SJCRH30 (cell line): ENCODE data around the gene LHB. TPM values are rescaled to one million over a fixed set of nuclear protein-coding genes. Genes with fewer than 3 reads are reported as not detected.

Experiments
- DNase-seq, 2 experiments: peaks; one replicate each; pipeline ENCODE4 v3.0.0-alpha.2; 2015 to 2020
- H3K27ac ChIP-seq: fragments of 250-450 bp; sonication (Bioruptor Pico); 2 replicates; pipeline ENCODE4 v1.5.1; 2020; ENCODE audit warnings: mild to moderate bottlenecking, moderate library complexity
- H3K27me3 ChIP-seq: fragments of 250-450 bp; sonication (Bioruptor Pico); 2 replicates; pipeline ENCODE4 v1.5.1; 2020; ENCODE audit warnings: mild to moderate bottlenecking, moderate library complexity
- H3K36me3 ChIP-seq: fragments of 250-450 bp; sonication (Bioruptor Pico); 2 replicates; pipeline ENCODE4 v1.5.1; 2020; ENCODE audit warnings: mild to moderate bottlenecking, moderate library complexity
- H3K4me1 ChIP-seq: fragments of 250-450 bp; sonication (Bioruptor Pico); 2 replicates; pipeline ENCODE4 v1.5.1; 2020; ENCODE audit warnings: mild to moderate bottlenecking, moderate library complexity
- H3K4me3 ChIP-seq: fragments of 250-450 bp; sonication (Bioruptor Pico); 2 replicates; pipeline ENCODE4 v1.5.1; 2020; ENCODE audit warnings: mild to moderate bottlenecking, moderate library complexity
- H3K9me3 ChIP-seq: fragments of 250-450 bp; sonication (Bioruptor Pico); replicated peaks from 2 replicates; pipeline ENCODE4 v1.5.1; 2020; ENCODE audit warnings: mild to moderate bottlenecking, moderate library complexity
- total RNA-seq: library from RNA; depleted of rRNA; stranded (reverse); fragments of >200 nt; shearing (Covaris generic); gene quantifications from 2 replicates; pipeline ENCODE4 v1.2.3, GENCODE V29; 2014

The LHB gene
- total RNA-seq, 1 experiment from 2014 or later: not detected

DNA sequence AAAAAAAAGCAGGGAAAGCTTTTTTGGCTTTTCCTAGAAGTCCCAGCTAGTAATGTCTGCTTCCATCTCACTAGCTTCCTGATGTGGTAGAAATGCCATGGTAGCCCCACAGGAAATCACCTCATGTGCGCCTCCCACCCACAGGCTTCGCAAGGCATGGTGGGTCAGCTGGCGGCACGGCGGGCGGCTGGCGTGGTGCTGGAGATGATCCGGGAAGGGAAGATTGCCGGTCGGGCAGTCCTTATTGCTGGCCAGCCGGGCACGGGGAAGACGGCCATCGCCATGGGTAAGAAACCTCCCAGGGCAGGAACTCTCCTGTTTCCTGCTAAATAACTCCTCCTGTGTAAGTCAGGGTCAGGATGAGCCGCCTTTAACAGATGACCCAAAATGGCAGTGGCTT lies 12.8 kb downstream of the LHB start:
- Histone ChIP-seq H3K4me1 (no peaks in the 10 kb centered on the region), H3K36me3 (peaks cover 24% of the 10 kb centered on the region), H3K27ac (no peak overlapping the region), H3K4me3 (no peak overlapping the region), H3K9me3 (no peaks in the 10 kb centered on the region), H3K27me3 (no peaks in the 10 kb centered on the region)
- no peak for DNase-seq

DNA sequence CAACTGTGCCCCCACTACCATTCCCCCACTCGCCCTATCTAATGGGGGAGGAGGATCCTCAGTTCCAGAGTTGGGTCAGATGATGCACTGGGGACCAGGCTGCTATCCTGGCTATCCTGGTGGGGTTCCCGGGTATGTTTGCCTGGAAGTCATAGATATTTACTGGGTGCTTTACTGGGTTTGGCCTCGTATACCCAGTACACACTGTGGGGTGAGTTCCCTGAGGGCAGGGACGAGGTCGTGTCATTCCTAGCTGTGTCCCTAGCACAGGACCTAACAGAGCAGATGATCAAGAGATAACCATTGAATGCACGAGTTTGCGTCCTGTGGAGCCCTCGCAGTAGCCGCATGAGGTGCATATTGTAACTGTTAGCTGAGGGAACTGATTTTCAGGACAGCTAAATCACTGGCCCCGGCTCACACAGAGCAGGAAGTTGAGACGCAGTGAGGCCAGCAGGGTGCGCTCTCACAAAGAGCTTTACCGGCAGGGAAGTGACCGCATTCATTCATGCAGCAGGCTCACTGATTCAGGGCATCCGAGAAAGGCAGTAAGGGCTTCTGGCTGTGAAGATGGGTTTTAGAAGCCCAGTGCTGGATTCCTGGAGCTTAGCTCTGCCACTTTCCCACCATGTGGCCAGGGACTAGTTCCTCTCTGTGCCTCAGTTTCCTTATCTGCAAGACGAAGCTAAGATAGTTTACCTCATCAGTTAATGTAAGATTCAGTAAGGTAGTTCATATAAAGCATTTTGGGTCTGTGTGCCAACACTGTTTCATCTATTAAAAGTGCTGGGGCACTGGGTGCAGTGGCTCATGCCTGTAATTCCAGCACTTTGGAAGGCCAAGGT lies 17.2 kb downstream of the LHB start:
- Histone ChIP-seq H3K4me1 (no peaks in the 10 kb centered on the region), H3K27me3 (no peaks in the 10 kb centered on the region), H3K4me3 (no peak overlapping the region), H3K36me3 (peaks cover 12% of the 10 kb centered on the region; the same call in 1 of the 2 replicates), H3K27ac (no peak overlapping the region), H3K9me3 (no peaks in the 10 kb centered on the region)
- peak; percentile 48 to 59 for DNase-seq

DNA sequence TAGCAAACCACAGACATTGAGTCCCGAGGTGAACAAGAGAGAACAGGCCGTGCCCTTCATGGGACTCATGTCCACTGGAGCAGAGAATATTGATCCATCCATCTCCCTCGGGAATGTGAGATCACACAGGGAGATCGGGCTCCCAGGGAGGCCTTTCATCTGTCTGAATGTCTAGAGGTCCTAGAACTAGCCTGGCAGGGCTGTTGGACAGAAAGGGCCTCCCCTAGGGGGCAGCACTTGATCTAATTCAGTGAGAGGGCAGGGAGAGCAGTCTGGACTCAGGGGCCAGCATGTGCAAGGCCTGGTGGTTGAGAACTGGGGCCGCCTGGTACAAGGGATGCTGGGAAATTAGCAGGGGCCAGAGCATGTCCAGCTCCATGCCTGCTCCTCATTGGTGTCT lies 18.9 kb downstream of the LHB start:
- no peaks in the 10 kb centered on the region for H3K9me3 ChIP-seq
- peak; percentile 81 to 84 for DNase-seq
- peaks cover 7% of the 10 kb centered on the region; the same call in 1 of the 2 replicates for H3K36me3 ChIP-seq
- H3K27ac ChIP-seq: no peak overlapping the region
- no peaks in the 10 kb centered on the region for H3K4me1 ChIP-seq
- H3K4me3 ChIP-seq: no peak overlapping the region
- no peaks in the 10 kb centered on the region for H3K27me3 ChIP-seq

DNA sequence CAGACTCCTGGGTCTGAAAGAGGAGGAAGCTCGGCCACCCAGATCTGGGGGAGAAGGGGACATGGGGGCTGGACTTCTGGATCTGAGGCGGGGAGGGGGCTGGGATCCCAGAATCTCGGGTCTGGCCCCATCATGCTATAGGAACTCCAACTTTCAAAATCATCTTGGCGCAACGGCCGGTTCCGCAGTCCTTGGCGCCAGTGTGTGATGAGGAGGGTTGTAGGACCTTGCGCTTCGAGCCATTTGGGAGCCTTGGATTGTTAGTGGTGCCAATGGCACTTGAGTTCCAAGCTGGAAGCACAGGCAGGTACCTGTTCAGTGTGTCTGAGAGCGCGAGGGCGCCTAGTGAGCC lies 22.9 kb downstream of the LHB start:
- Histone ChIP-seq H3K4me3 (peak overlapping the region; percentile 63), H3K4me1 (peaks cover 12% of the 10 kb centered on the region), H3K9me3 (no peaks in the 10 kb centered on the region), H3K36me3 (no peaks in the 10 kb centered on the region; the same call in 1 of the 2 replicates), H3K27ac (peak overlapping the region; percentile 51), H3K27me3 (no peaks in the 10 kb centered on the region)
- no peak for DNase-seq

DNA sequence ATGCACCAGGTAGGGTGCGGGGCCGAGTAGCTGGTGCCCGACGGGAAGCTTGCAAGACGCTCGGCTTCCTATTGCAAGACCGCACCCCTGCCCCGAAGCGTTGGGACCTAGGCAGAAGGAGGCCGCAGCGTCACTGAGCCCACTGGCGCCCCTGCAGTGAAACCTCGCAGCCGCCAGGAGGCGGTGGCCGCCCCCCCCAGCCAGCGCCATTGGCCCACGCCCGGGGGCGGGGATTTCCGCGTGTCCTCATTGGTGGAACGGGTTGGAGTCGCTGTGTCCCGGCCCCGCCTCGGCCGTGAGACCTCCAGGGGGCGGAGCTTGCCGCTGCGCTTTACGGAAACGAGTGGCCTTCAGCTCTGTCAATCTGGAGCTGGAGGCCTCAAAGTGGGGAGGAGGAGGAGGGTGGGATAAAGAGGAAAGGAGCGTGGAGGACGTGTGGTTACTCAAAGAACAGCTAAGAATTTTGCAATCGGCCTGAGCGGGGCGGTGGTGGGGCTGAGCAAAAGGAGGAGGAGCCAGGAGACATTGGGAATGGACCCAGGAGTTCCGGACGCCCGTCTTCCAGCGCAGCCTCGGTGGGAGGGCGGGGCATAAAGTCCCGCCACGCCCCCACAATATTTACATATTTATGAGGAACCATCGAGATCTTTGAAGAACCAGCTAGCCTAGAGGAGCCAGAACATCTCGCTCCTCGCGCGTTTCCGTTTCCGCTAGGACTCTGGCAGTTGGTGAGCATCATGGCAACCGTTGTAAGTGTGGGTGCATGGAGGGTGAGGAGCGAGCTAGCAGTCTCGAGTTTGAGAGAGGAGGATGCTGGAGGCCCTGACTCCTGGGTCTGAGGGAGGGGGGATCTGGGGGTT lies 23.5 kb downstream of the LHB start, which contains the start of the genes GYS1 and RUVBL2:
Gene GYS1 (minus strand): TSS at position 135 of the 860 bp plus-strand sequence. CDS start 197 bp downstream, outside the sequence.
Gene RUVBL2 (plus strand): TSS at position 713 of the 860 bp plus-strand sequence. CDS start 25 bp downstream, at position 738.
- Histone ChIP-seq H3K27ac (peak within 1 kb of the TSS; percentile 54), H3K27me3 (no peaks in the 10 kb centered on the region), H3K36me3 (peaks cover 5% of the 10 kb centered on the region; the same call in 1 of the 2 replicates), H3K4me3 (peak within 1 kb of the TSS; percentile 63), H3K9me3 (no peaks in the 10 kb centered on the region), H3K4me1 (peaks cover 12% of the 10 kb centered on the region)
- peak; percentile 99 for DNase-seq

DNA sequence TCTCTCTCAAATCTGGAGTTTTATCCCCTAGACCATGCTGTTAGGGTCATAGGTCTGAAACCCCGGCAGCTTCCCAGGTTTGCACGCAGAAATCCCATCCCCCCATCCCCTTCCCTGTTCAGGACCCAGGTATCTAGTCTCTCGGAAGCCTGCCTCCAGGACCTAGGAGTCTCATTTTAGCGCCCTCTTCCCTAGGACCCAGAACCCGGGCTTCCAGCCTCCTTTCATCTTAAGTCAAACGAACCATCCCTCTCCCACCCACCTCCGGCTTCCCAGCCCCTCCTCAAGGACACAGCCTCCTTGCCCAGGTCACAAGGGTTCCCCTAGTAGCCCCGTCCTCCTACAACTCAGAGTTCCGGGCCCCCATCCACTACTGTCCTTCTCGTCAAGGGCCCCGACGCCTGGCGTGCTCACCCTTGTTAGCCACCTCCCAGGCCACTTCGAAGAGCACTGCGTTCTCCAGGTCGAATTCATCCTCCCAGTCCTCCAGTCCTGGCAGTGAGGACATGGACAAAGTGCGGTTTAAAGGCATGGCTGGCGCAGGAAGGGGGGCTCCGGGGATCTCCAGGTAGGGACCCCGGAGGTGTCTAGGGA lies 24.2 kb downstream of the LHB start:
- Histone ChIP-seq H3K9me3 (no peaks in the 10 kb centered on the region), H3K4me1 (peaks cover 12% of the 10 kb centered on the region), H3K36me3 (peaks cover 10% of the 10 kb centered on the region), H3K27ac (peak overlapping the region; percentile 54), H3K27me3 (no peaks in the 10 kb centered on the region), H3K4me3 (peak overlapping the region; percentile 63)
- DNase-seq: no peak

DNA sequence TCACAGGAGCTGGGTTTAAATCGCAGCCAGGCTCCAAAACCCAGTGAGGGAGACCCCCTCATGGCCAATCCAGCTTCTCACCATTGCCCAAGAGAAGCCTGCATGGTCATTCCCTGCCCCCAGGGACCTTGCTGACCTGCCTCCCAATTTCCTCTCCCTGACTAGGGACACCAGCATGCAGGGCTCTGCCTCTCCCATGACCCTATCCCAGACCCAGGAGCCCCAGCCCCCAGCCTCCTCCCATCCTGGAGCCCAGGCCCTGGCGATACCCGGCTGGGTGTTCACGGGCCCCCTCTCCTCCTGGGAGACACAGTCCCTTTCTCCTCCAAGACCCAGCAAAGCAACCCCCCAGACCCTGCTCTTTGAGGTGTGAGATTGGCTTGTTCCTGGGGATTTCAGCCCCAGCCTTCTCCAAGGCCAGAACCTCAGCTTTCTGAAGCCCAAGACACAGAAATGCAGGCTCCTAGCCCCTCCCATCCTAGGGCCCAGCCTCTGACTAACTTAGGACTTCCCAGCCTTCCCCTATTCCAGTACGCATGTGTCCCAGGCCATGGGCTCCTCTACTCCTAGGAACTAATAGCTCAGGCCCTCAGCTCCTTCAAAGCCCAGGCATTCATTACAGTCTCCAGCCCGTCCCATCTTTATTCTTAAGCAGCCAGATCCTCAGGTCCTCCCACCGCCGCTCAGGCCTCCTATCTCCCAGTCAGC lies 24.9 kb downstream of the LHB start:
- H3K27me3 ChIP-seq: no peaks in the 10 kb centered on the region
- H3K36me3 ChIP-seq: peaks cover 13% of the 10 kb centered on the region
- H3K4me3 ChIP-seq: peak overlapping the region; percentile 63
- H3K4me1 ChIP-seq: peaks cover 12% of the 10 kb centered on the region
- peak overlapping the region; percentile 54 for H3K27ac ChIP-seq
- peak; percentile 70 to 79 for DNase-seq
- H3K9me3 ChIP-seq: no peaks in the 10 kb centered on the region

DNA sequence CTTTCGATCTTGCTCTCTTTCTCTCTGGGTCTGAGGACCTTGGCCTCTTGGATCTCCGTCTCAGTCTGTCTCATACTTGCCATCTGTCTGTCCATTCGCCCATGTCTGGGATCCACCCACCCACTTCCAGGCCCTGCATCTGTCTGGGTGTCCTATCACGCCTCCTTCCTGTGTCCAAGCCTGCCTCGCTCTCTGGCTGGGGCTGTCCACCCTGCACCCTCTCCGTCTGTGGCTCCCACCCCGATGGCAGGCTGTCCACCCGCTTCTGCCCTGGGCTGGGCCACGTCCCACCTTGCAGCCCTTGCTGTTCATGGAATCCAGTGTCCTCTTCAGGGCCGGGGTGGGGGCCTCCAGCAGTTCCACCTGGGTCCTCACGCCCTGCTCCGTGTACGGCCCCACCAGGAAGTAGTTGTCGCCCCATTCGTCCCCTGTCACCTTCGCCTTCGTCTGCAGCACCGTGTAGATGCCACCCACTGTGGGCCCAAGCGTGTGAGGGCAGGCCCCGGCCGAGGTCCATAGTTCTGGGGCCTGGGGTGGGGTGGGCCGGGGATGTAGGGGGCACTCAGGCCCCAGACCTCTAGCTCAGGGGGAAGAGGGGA lies 25.8 kb downstream of the LHB start:
- H3K4me1 ChIP-seq: peaks cover 12% of the 10 kb centered on the region
- no peaks in the 10 kb centered on the region for H3K27me3 ChIP-seq
- no peak for DNase-seq
- no peaks in the 10 kb centered on the region for H3K9me3 ChIP-seq
- peaks cover 15% of the 10 kb centered on the region for H3K36me3 ChIP-seq
- H3K4me3 ChIP-seq: no peak overlapping the region
- H3K27ac ChIP-seq: no peak overlapping the region

DNA sequence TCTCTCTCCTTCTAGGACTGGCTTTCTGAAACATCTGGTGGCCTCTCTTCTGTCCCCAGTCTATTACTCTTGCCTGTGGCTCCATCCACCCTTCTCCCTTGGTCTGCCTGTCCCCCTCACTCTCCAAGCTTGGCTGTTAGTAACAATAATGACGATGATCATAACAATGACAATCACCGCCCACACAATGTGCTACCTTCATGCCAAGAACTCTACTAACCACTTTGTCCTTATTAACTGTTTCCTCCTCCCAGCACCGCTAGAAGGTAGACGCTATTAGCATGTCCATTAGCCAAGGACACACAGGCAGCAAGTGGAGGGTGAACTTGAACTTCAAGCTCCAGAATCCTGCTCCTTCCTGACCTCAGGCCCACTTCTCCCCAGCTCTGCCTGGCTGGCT lies 26.5 kb downstream of the LHB start:
- Histone ChIP-seq H3K9me3 (no peaks in the 10 kb centered on the region), H3K4me1 (peaks cover 12% of the 10 kb centered on the region), H3K4me3 (no peak overlapping the region), H3K27ac (peak overlapping the region; percentile 69), H3K36me3 (peaks cover 22% of the 10 kb centered on the region), H3K27me3 (no peaks in the 10 kb centered on the region)
- DNase-seq: no peak

DNA sequence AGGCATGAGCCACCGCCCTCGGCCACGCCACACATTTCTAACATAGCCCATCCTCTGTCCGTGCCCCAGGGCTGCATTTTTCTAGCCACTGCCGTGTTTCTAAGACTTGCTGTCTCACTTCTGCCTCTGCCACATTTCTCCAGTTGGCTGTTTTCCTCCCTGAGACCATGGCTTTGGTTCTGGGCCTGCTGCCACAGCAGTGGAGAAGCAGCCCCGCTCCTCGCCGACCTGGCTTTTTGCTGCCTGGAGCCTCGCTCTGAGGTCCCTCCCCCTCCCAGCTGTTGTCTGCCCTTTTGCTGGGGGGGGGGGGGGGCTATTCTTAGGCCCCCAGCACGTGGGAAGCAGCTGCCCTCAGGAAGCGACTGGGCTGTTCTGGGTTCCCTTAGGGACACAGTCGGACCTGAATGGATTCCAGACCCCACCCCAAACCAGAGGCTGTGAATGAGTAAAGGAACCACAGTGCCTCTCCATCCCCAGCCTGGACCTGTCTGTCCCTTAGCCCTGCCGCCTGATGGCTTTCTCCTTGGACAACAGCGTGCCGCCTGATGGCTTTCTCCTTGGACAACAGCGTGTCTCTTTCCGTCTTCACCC lies 27.1 kb downstream of the LHB start:
- H3K4me1 ChIP-seq: peaks cover 12% of the 10 kb centered on the region
- peaks cover 28% of the 10 kb centered on the region for H3K36me3 ChIP-seq
- no peak overlapping the region for H3K4me3 ChIP-seq
- peak overlapping the region; percentile 69 for H3K27ac ChIP-seq
- peak; percentile 80 to 81 for DNase-seq
- no peaks in the 10 kb centered on the region for H3K9me3 ChIP-seq
- H3K27me3 ChIP-seq: no peaks in the 10 kb centered on the region

DNA sequence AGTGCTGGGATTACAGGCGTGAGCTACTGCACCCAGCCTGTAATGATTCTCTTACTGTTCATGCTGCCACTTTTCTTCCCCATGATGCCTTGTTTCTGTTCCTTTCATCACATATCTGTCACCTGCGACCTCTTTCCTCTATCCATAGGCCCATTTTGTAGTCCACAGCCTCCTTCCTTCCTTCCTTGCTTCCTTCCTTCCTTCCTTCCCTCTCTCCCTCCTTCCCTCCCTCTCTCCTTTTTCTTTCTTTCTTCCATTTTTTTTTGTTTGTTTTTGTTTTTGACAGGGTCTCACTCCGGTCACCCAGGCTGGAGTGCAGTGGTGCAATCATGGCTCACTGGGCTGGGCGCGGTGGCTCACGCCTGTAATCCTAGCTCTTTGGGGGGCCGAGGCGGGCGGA lies 28.0 kb downstream of the LHB start:
- no peaks in the 10 kb centered on the region for H3K27me3 ChIP-seq
- peaks cover 12% of the 10 kb centered on the region for H3K4me1 ChIP-seq
- peaks cover 36% of the 10 kb centered on the region for H3K36me3 ChIP-seq
- H3K27ac ChIP-seq: no peak overlapping the region
- no peaks in the 10 kb centered on the region for H3K9me3 ChIP-seq
- no peak for DNase-seq
- H3K4me3 ChIP-seq: no peak overlapping the region

DNA sequence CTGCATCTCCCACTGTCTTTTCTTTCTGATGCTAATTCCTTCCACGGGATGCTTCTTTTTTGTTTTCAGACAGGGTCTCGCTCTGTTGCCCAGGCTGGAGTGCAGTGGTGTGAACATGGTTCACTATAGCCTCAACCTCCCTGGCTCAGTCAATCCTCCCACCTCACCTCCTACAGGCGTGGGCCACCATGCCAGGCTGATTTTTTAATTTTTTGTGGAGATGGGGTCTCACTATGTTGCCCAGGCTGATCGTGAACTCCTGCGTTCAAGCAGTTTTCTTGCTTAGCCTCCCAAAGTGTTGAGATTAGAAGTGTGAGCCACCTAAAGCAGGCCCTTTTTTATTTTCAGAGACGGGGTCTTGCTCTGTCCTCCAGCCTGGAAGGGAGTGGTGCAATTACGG lies 28.6 kb downstream of the LHB start:
- Histone ChIP-seq H3K27ac (no peak overlapping the region), H3K9me3 (no peaks in the 10 kb centered on the region), H3K4me3 (no peak overlapping the region), H3K4me1 (peaks cover 12% of the 10 kb centered on the region), H3K36me3 (peaks cover 42% of the 10 kb centered on the region), H3K27me3 (no peaks in the 10 kb centered on the region)
- DNase-seq: no peak

DNA sequence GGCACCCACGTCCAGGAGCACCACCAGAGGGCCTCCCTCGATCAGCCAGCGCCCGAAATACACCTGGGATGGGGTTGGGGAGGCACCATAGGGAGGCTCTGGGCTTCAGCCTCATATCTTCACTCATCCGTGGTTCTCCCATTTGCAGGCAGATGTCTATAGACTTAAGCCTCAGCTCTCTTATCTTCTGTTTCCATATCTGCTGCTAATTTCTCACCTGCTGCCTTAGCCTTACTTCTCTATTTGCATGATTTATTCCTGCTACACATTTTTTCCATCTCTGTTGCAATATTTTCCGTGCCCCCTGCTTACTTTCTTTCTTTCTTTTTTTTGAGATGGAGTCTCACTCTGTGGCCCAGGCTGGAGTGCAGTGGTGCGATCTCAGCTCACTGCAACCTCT lies 29.6 kb downstream of the LHB start:
- H3K36me3 ChIP-seq: peaks cover 45% of the 10 kb centered on the region
- H3K27ac ChIP-seq: no peak overlapping the region
- H3K4me1 ChIP-seq: peaks cover 12% of the 10 kb centered on the region
- H3K27me3 ChIP-seq: no peaks in the 10 kb centered on the region
- no peaks in the 10 kb centered on the region for H3K9me3 ChIP-seq
- H3K4me3 ChIP-seq: no peak overlapping the region
- no peak for DNase-seq
